Osteoblast (primary cell): ENCODE measurements around the gene NOP14. TPM values are rescaled to one million over a fixed set of nuclear protein-coding genes. Genes with fewer than 3 reads are reported as not detected.

Experiments
- DNase-seq: peaks from one replicate; pipeline ENCODE4 v3.0.0; 2011; ENCODE audit warnings: low spot score, mixed read lengths; ENCODE audit not compliant: insufficient read length; ENCODE audit errors: missing footprints
- H2AFZ ChIP-seq: 2 replicates; pipeline ENCODE4 v1.6.0; 2011; ENCODE audit warnings: mild to moderate bottlenecking, low read length
- H3K27ac ChIP-seq: 2 replicates; pipeline ENCODE4 v1.5.1; 2011; ENCODE audit warnings: mild to moderate bottlenecking, low read depth, low read length, moderate library complexity
- H3K27me3 ChIP-seq: 2 replicates; pipeline ENCODE4 v1.6.0; 2012; ENCODE audit warnings: mild to moderate bottlenecking, control low read depth, inconsistent platforms, low read length, moderate library complexity; ENCODE audit not compliant: insufficient read depth
- H3K36me3 ChIP-seq: 2 replicates; pipeline ENCODE4 v1.5.1; 2011; ENCODE audit warnings: mild to moderate bottlenecking, low read length, control low read depth, moderate library complexity; ENCODE audit not compliant: insufficient read depth
- H3K4me1 ChIP-seq: 2 replicates; pipeline ENCODE4 v1.5.1; 2011; ENCODE audit warnings: mild to moderate bottlenecking, low read length, control low read depth, moderate library complexity; ENCODE audit not compliant: insufficient read depth
- H3K4me2 ChIP-seq: 2 replicates; pipeline ENCODE4 v1.6.0; 2011; ENCODE audit warnings: mild to moderate bottlenecking, low read length; ENCODE audit not compliant: insufficient read depth
- H3K4me3 ChIP-seq: fragments of 200-600 bp; sonication (generic); 3 replicates; pipeline ENCODE4 v1.5.1; 2012; ENCODE audit warnings: mild to moderate bottlenecking, low read length, inconsistent platforms; ENCODE audit not compliant: insufficient read depth
- H3K79me2 ChIP-seq: 2 replicates; pipeline ENCODE4 v1.6.0; 2012; ENCODE audit warnings: mild to moderate bottlenecking, low read length, control low read depth, inconsistent platforms; ENCODE audit not compliant: insufficient read depth
- H3K9me3 ChIP-seq: 2 replicates; pipeline ENCODE4 v1.5.1; 2011; ENCODE audit warnings: low read depth, low read length, control low read depth
- H4K20me1 ChIP-seq: 2 replicates; pipeline ENCODE4 v1.6.0; 2012; ENCODE audit warnings: mild to moderate bottlenecking, low read length, control low read depth; ENCODE audit not compliant: insufficient read depth
- total RNA-seq: library from RNA; depleted of rRNA; stranded (reverse); fragments of >200 nt; gene quantifications from 2 replicates; pipeline ENCODE4 v1.2.3, GENCODE V29; 2012
- TF ChIP-seq, protein P1 (sequence below): IDR thresholded peaks from 2 replicates; pipeline ENCODE4 v1.5.1; 2011; ENCODE audit warnings: mild to moderate bottlenecking, low read depth, low read length, moderate library complexity; ENCODE audit errors: extremely low read depth

The NOP14 gene
- total RNA-seq, 1 donor: 30.0 TPM

DNA sequence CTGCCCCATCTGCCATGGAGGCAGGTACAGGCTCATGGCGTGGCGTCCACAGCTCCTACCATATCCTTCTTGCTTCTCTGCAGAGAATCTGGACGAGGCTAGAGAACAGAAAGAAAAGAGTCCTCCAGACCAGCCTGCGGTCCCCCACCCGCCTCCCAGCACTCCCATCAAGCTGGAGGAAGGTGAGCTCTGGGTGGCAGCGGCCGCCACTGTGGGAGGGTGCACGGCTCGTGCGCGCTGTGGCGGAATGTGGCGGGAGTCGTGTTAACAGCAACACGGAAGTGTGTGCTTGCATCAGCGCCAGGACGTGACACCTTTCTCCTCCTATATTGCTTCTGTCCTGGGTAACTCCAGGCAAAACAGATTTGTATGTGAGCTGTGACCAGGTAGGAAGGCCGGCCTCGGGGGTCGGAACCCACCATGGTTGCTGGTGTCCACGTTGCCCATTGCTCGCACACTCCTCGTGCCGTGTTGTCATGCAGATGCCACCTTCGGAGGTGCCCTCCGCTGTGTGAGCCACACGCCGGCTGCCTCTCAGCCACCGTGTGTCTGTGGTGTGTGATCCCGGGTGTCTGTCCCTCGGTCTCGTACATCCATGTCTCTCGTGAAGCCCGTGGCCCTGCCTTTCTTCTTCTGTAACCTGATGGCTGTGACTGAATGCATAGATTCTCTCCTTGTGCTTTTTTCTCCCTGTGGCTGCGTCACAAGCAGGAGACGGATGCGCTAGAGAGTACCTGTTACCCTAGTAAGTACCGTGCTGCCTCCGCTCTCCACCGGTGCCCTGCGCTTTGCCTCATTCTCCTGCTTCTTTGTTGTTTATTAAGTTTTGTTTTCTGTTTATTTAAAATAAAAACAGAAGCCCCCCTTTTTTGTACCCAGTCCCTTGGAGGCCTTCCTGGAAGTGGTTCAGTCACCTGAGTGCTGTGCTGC is 37.0 kb downstream of the NOP14 start:
- no peak overlapping the region for H2AFZ ChIP-seq
- H3K4me2 ChIP-seq: no peak overlapping the region
- H3K36me3 ChIP-seq: peaks cover 70% of the 10 kb centered on the region
- TF ChIP-seq, protein P1, sequence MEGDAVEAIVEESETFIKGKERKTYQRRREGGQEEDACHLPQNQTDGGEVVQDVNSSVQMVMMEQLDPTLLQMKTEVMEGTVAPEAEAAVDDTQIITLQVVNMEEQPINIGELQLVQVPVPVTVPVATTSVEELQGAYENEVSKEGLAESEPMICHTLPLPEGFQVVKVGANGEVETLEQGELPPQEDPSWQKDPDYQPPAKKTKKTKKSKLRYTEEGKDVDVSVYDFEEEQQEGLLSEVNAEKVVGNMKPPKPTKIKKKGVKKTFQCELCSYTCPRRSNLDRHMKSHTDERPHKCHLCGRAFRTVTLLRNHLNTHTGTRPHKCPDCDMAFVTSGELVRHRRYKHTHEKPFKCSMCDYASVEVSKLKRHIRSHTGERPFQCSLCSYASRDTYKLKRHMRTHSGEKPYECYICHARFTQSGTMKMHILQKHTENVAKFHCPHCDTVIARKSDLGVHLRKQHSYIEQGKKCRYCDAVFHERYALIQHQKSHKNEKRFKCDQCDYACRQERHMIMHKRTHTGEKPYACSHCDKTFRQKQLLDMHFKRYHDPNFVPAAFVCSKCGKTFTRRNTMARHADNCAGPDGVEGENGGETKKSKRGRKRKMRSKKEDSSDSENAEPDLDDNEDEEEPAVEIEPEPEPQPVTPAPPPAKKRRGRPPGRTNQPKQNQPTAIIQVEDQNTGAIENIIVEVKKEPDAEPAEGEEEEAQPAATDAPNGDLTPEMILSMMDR: no peak
- H3K27ac ChIP-seq: no peak overlapping the region
- H3K79me2 ChIP-seq: peaks cover 38% of the 10 kb centered on the region
- no peaks in the 10 kb centered on the region for H3K4me1 ChIP-seq
- peak; percentile 66 for DNase-seq
- H3K4me3 ChIP-seq: no peak overlapping the region
- peaks cover 19% of the 10 kb centered on the region for H4K20me1 ChIP-seq
- no peaks in the 10 kb centered on the region for H3K9me3 ChIP-seq
- H3K27me3 ChIP-seq: no peaks in the 10 kb centered on the region

DNA sequence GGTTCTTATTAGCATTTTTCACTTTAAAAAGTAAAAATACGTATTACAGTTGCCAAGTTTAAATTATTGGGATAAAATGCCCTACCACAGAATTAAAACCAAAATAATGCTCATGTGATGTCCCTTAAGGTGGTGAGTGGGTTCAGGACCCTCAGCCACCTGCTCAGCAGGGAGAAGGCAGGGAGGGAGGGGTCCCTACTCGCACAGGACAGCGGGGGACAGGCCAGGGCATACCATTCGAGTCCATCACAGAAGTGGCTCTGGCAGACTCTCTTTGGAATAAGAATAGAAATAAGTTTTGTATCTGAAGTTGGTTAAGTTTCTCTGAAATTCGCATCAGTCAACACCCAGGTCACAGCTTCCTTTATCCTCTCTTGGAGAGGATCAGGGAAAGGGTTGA is 37.7 kb downstream of the NOP14 start:
- no peaks in the 10 kb centered on the region for H3K27me3 ChIP-seq
- no peak overlapping the region for H3K27ac ChIP-seq
- peak; percentile 19 for DNase-seq
- H3K4me3 ChIP-seq: no peak overlapping the region
- H2AFZ ChIP-seq: no peak overlapping the region
- H4K20me1 ChIP-seq: peaks cover 15% of the 10 kb centered on the region
- TF ChIP-seq, protein P1: no peak
- no peaks in the 10 kb centered on the region for H3K4me1 ChIP-seq
- peaks cover 63% of the 10 kb centered on the region for H3K36me3 ChIP-seq
- no peak overlapping the region for H3K4me2 ChIP-seq
- H3K9me3 ChIP-seq: no peaks in the 10 kb centered on the region
- peaks cover 42% of the 10 kb centered on the region for H3K79me2 ChIP-seq

DNA sequence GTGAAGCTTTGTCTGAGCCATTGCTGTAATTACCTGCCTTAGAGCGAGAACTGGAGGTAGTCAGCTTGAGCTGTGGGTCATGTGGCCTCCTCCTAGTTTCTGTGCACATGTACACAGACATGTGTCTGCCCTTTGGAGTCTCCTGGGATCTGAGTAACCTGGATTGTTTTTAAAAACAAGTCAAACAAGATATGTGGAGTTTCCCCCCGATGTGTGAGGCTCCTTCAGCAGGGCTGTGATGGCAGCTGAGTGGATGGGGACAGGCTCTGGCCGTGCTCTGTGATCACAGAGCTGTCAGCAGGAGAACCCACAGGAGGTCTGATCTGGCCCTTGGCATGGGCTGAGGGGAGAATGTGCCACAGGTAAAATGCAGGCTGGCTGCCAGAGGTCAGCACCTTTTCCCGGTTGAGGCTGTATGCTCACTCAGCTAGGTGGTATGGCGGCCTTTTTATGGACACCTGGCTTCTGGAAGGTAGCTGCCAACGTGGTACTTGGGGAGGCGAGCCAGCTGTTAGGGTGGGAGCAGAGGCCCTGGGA is 38.4 kb downstream of the NOP14 start:
- no peaks in the 10 kb centered on the region for H3K27me3 ChIP-seq
- no peaks in the 10 kb centered on the region for H3K4me1 ChIP-seq
- no peak overlapping the region for H2AFZ ChIP-seq
- H3K27ac ChIP-seq: no peak overlapping the region
- no peak overlapping the region for H3K4me2 ChIP-seq
- peaks cover 49% of the 10 kb centered on the region for H3K79me2 ChIP-seq
- H3K9me3 ChIP-seq: no peaks in the 10 kb centered on the region
- no peak overlapping the region for H3K4me3 ChIP-seq
- DNase-seq: peak; percentile 71
- H4K20me1 ChIP-seq: peaks cover 9% of the 10 kb centered on the region
- H3K36me3 ChIP-seq: peaks cover 57% of the 10 kb centered on the region
- TF ChIP-seq, protein P1: no peak

DNA sequence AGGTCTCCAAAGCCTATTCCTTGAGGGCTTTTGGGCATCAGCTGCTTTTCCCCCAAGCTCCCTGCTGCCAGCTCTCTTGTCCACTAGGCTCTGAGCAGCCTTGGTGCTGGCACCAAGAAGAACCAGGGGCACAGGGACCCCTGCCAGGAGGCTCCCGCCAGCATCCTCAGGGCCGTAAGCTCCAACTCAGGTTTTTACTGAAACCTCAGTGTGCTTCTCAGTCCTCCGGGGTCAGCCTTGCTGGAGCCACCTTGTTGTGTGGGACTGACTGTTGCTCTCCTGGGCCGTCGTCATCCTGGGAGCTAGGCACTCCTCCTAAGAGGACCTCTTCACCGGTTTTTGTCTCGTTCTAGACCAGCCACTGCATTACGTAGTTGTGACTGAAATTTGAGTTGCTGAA is 38.9 kb downstream of the NOP14 start:
- Histone ChIP-seq H3K9me3 (no peaks in the 10 kb centered on the region), H3K4me3 (no peak overlapping the region), H3K4me1 (no peaks in the 10 kb centered on the region), H4K20me1 (peaks cover 9% of the 10 kb centered on the region), H3K79me2 (peaks cover 54% of the 10 kb centered on the region), H3K4me2 (no peak overlapping the region), H2AFZ (no peak overlapping the region), H3K36me3 (peaks cover 51% of the 10 kb centered on the region), H3K27me3 (no peaks in the 10 kb centered on the region), H3K27ac (no peak overlapping the region)
- TF ChIP-seq, protein P1: no peak
- DNase-seq: no peak
